OCI-LY1 (cell line): ENCODE data around the gene ANKRD31.

Experiments
- H2AFZ ChIP-seq: fragments of 200-600 bp; sonication (generic), shearing (Covaris generic); 2 replicates; pipeline ENCODE4 v1.6.0; 2014; ENCODE audit warnings: antibody characterized with exemption, mild to moderate bottlenecking, low read length
- H3F3A ChIP-seq: fragments of 200-600 bp; sonication (generic), shearing (Covaris generic); 2 replicates; pipeline ENCODE4 v1.6.0; 2014; ENCODE audit warnings: mild to moderate bottlenecking, antibody characterized with exemption, low read length, moderate library complexity; ENCODE audit not compliant: insufficient read depth
- H3K27ac ChIP-seq: fragments of 200-600 bp; sonication (generic); 2 replicates; pipeline ENCODE4 v1.5.1; 2014; ENCODE audit warnings: low read length, mixed run types, mild to moderate bottlenecking, low read depth; ENCODE audit not compliant: poor library complexity, severe bottlenecking
- H3K27me3 ChIP-seq: fragments of 200-600 bp; sonication (generic); 2 replicates; pipeline ENCODE4 v1.6.0; 2014; ENCODE audit warnings: antibody characterized with exemption, mild to moderate bottlenecking, low read length, moderate library complexity; ENCODE audit not compliant: insufficient read depth
- H3K36me3 ChIP-seq: fragments of 200-600 bp; sonication (generic); 2 replicates; pipeline ENCODE4 v1.6.1; 2014; ENCODE audit warnings: mild to moderate bottlenecking, antibody characterized with exemption, low read length, moderate library complexity, mixed read lengths; ENCODE audit not compliant: insufficient read depth
- H3K4me1 ChIP-seq: fragments of 200-600 bp; sonication (generic); 2 replicates; pipeline ENCODE4 v1.5.1; 2014; ENCODE audit warnings: mild to moderate bottlenecking, low read length, moderate library complexity; ENCODE audit not compliant: insufficient read depth, severe bottlenecking
- H3K4me2 ChIP-seq: fragments of 200-600 bp; sonication (generic), shearing (Covaris generic); 2 replicates; pipeline ENCODE4 v1.6.1; 2014; ENCODE audit warnings: low read length
- H3K4me3 ChIP-seq: fragments of 200-600 bp; sonication (generic); 2 replicates; pipeline ENCODE4 v1.5.1; 2014; ENCODE audit warnings: low read length, low read depth, mild to moderate bottlenecking, mixed read lengths; ENCODE audit not compliant: poor library complexity, severe bottlenecking
- H3K79me2 ChIP-seq: fragments of 200-600 bp; shearing (Covaris generic); 2 replicates; pipeline ENCODE4 v1.6.1; 2016; ENCODE audit warnings: mixed run types, low read length, mixed read lengths; ENCODE audit not compliant: insufficient read depth
- H3K9ac ChIP-seq: fragments of 200-600 bp; sonication (generic), shearing (Covaris generic); 2 replicates; pipeline ENCODE4 v1.6.1; 2014; ENCODE audit warnings: mild to moderate bottlenecking, low read length, mixed read lengths
- H3K9me2 ChIP-seq: fragments of 200-600 bp; sonication (generic), shearing (Covaris generic); 2 replicates; pipeline ENCODE4 v1.6.1; 2014; ENCODE audit warnings: low read depth, mild to moderate bottlenecking, low read length, mixed read lengths
- H3K9me3 ChIP-seq: fragments of 200-600 bp; shearing (Covaris generic); 2 replicates; pipeline ENCODE4 v1.6.1; 2014; ENCODE audit warnings: low read length, mixed read lengths
- H4K20me1 ChIP-seq: fragments of 200-600 bp; sonication (generic), shearing (Covaris generic); 2 replicates; pipeline ENCODE4 v1.6.0; 2016; ENCODE audit warnings: mild to moderate bottlenecking, low read length; ENCODE audit not compliant: insufficient read depth
- EZH2 ChIP-seq: fragments of 200-600 bp; sonication (generic), shearing (Covaris generic); IDR thresholded peaks from 2 replicates; pipeline ENCODE4 v1.8.0; 2017; ENCODE audit warnings: borderline replicate concordance, mixed run types, mild to moderate bottlenecking, antibody characterized with exemption, low read length, moderate library complexity, mixed read lengths
- TF ChIP-seq, protein P1 (sequence below): fragments of 200-600 bp; sonication (generic), shearing (Covaris generic); IDR thresholded peaks from 2 replicates; pipeline ENCODE4 v1.5.1; 2017; ENCODE audit warnings: mild to moderate bottlenecking, antibody characterized with exemption, low read length, moderate library complexity, mixed read lengths

ANKRD31 gene

DNA sequence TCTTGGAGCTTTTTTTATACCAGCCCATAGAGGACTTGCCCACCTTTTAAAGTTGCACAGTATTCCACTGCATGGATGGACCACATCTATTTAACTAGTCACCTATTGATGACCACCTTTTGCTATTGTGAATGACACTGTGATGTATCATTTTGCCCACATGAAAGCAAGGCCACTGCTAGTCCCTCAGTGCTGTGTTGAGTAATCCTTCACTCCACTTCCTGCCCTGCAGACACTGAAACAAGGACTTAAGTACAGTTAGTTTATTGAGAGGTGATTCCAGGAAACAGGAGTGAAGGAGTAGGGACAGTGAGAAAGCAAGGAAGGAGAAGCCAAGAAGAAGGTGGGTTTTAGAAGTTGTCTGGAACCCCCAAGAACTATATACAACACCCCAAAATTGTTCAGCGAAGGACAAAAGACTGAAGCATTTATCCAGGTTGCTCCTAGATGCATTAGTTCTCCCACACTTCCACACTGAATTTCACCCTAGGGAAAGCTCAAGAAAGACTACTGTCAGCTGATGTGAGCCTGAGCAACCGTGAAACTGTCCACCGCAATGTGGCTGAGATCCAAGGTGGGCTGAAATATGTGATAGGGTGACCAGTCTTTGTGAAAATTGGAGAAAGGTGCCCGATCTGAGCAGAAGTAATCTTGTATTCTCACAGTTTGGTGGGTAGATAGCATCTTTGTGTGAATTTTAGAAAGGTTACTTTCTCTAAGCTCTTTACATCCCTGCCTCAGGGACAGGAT lies 45.2 kb upstream of the ANKRD31 start:
- H3K27ac ChIP-seq = no peak overlapping the region

DNA sequence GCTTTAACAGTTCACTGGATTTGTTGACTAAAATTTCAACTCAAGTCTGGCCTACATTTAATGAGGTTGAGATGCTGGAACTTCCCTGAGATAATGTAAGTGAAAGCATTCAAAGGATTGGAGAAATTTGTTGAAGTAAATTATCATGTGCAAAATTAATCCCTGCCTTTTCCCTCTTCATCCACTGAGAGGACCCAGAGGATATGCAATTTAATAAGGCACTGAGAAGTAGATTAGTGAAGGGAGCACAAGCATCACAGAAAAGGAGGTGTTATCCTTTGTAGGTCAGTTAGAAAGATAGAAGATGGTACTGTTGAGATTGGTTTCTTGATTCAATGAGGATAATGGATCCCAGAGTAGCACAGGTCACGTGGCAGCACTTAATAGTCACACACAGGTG lies 42.6 kb upstream of the ANKRD31 start:
- no peak for TF ChIP-seq EZH2
- TF ChIP-seq, protein P1, sequence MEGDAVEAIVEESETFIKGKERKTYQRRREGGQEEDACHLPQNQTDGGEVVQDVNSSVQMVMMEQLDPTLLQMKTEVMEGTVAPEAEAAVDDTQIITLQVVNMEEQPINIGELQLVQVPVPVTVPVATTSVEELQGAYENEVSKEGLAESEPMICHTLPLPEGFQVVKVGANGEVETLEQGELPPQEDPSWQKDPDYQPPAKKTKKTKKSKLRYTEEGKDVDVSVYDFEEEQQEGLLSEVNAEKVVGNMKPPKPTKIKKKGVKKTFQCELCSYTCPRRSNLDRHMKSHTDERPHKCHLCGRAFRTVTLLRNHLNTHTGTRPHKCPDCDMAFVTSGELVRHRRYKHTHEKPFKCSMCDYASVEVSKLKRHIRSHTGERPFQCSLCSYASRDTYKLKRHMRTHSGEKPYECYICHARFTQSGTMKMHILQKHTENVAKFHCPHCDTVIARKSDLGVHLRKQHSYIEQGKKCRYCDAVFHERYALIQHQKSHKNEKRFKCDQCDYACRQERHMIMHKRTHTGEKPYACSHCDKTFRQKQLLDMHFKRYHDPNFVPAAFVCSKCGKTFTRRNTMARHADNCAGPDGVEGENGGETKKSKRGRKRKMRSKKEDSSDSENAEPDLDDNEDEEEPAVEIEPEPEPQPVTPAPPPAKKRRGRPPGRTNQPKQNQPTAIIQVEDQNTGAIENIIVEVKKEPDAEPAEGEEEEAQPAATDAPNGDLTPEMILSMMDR = no peak
- Histone ChIP-seq H4K20me1 (no peaks in the 10 kb centered on the region), H3K4me3 (no peak overlapping the region), H3K27me3 (no peaks in the 10 kb centered on the region), H3K4me1 (no peaks in the 10 kb centered on the region), H3K9ac (no peak overlapping the region), H3K9me2 (no peaks in the 10 kb centered on the region), H3K9me3 (no peaks in the 10 kb centered on the region), H3K36me3 (no peaks in the 10 kb centered on the region), H3K4me2 (no peak overlapping the region), H3K27ac (no peak overlapping the region), H3F3A (no peaks in the 10 kb centered on the region), H3K79me2 (no peaks in the 10 kb centered on the region), H2AFZ (no peak overlapping the region)

More for the DNA sequence above, 45.2 kb upstream of the ANKRD31 start:
- no peak overlapping the region for H3K4me2 ChIP-seq
- H4K20me1 ChIP-seq = no peaks in the 10 kb centered on the region
- no peak overlapping the region for H3K9ac ChIP-seq
- H3F3A ChIP-seq = no peaks in the 10 kb centered on the region
- no peaks in the 10 kb centered on the region for H3K79me2 ChIP-seq
- no peaks in the 10 kb centered on the region for H3K36me3 ChIP-seq
- H3K9me2 ChIP-seq = no peaks in the 10 kb centered on the region
- no peak overlapping the region for H3K4me3 ChIP-seq
- no peaks in the 10 kb centered on the region for H3K4me1 ChIP-seq
- TF ChIP-seq, protein P1 = no peak
- no peak for TF ChIP-seq EZH2
- H3K27me3 ChIP-seq = no peaks in the 10 kb centered on the region
- no peaks in the 10 kb centered on the region for H3K9me3 ChIP-seq
- H2AFZ ChIP-seq = no peak overlapping the region

GRCh38 chr5:75277463-75277862 lies 40.8 kb upstream of the ANKRD31 start:
- Histone ChIP-seq H3K9me2 (no peaks in the 10 kb centered on the region), H3K79me2 (no peaks in the 10 kb centered on the region), H3K4me3 (no peak overlapping the region), H2AFZ (no peak overlapping the region), H4K20me1 (no peaks in the 10 kb centered on the region), H3K4me2 (no peak overlapping the region), H3K36me3 (no peaks in the 10 kb centered on the region), H3K27ac (no peak overlapping the region), H3K27me3 (no peaks in the 10 kb centered on the region), H3F3A (no peaks in the 10 kb centered on the region), H3K9ac (no peak overlapping the region), H3K9me3 (no peaks in the 10 kb centered on the region), H3K4me1 (no peaks in the 10 kb centered on the region)
- TF ChIP-seq, protein P1 = no peak
- no peak for TF ChIP-seq EZH2
